GM21360 (cell line): ENCODE results near the gene TJP3.
"Not testable (repeated sequence)": the region's sequence is repeated elsewhere in the genome, so short reads cannot be mapped to it uniquely, and the experiment has no call there.

Source experiments
- ATAC-seq: cut with Tn5 transposase; IDR thresholded peaks from one replicate; pipeline ENCODE4 v1.9.1; 2021; ENCODE audit warnings: mild to moderate bottlenecking, moderate library complexity; ENCODE audit not compliant: unreplicated experiment

Gene TJP3, protein sequence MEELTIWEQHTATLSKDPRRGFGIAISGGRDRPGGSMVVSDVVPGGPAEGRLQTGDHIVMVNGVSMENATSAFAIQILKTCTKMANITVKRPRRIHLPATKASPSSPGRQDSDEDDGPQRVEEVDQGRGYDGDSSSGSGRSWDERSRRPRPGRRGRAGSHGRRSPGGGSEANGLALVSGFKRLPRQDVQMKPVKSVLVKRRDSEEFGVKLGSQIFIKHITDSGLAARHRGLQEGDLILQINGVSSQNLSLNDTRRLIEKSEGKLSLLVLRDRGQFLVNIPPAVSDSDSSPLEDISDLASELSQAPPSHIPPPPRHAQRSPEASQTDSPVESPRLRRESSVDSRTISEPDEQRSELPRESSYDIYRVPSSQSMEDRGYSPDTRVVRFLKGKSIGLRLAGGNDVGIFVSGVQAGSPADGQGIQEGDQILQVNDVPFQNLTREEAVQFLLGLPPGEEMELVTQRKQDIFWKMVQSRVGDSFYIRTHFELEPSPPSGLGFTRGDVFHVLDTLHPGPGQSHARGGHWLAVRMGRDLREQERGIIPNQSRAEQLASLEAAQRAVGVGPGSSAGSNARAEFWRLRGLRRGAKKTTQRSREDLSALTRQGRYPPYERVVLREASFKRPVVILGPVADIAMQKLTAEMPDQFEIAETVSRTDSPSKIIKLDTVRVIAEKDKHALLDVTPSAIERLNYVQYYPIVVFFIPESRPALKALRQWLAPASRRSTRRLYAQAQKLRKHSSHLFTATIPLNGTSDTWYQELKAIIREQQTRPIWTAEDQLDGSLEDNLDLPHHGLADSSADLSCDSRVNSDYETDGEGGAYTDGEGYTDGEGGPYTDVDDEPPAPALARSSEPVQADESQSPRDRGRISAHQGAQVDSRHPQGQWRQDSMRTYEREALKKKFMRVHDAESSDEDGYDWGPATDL

GRCh38 chr19:3708207-3708931 lies at the start of gene TJP3:
TJP3 (plus strand) TSS chr19:3708384; CDS start chr19:3728433, 20,049 bp downstream.
- no peak for ATAC-seq

DNA sequence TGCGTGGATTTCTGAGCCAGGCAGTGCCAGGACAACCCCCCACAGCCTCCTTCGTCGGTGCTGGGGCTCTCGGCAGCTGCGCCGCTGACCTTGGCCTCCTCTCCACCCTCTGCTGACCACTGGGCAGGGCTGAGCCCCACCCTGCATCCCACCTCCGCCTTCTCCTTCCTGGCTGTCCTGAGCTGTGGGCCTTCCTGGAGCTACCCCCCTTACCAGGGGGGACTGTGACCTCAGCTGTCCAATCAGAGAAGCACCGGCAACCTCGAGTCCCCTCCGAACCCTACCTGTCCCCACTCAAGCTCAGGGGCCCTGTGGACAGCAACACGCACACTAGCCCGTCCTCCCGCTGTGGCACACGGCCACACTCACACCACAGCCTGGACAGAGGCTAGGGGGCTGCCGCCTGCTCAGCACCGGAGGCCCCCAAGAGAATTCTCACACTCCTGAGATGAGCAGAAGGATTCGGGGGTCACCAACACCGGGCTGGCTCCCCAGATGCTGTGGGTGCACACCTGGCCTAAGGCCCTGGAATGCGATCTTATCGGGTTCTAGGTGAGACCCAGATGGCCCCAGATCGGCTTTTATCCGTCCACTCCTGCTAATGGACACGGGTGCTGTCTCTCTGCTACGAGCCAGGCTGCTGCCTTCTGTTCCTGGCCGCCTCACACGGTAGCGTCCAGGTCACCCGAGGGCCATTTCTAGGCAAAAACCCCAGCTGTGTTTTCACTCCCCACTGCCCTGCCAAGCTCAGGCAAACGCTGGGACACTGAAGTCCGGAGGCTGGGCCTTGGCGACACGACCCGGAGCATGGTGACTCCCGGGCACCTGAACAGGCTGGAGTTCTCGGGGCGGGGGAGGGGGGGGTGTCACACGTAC lies 49.1 kb upstream of the TJP3 start:
- ATAC-seq: no peak

GRCh38 chr19:3659746-3660112 lies 48.5 kb upstream of the TJP3 start:
- ATAC-seq: no peak

- no peak for ATAC-seq
Measured at GRCh38 chr19:3660493-3661219, 47.5 kb upstream of the TJP3 start.

DNA sequence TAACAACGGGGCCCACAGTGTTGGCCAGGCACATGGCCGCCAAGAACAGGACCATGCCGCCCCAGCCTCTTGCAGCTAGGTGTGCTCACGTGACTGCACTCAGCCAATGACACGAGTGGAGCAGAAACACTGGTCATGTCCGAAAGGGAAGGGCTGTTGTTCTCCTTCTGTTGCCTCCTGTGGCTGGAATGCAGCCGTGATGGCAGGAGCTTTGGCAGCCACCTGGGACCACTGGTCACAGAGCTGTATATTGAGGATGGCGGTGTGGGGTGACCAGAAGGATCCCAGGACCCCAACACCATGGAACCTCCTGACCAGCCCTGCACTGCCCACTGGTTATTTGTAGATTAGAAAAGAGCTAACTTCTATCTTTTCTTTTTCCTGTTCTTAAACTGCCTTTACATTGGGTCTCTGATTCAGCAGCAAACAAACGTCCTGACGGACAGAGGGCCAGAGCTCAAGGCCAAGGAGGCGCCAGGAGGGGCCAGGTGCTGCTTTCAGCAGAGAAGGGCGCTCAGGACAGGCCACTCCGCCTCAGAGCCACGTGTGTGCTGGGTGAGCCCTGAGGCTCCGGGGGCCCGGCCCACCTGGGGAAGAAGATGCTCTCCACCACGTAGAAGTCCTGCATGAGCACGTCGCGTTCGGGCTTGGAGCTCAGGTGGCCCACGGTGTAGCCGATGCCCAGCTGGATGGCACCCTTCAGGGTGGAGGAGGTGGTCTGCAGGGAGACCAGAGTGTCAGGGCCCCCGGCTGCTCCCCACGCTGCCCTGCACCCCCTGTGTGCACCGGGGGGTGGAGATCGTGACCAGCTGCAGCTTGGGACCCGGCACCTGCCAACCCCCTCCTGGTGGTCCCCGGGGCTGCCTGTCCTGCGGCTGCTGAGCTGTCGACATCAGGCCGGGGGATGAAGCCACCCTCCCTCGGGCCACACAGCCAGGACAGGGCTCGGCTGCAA lies 46.6 kb upstream of the TJP3 start:
- ATAC-seq: no peak

GRCh38 chr19:3663838-3664237 lies 44.3 kb upstream of the TJP3 start:
- ATAC-seq: no peak

GRCh38 chr19:3664879-3665642 lies 43.1 kb upstream of the TJP3 start:
- ATAC-seq: no peak

GRCh38 chr19:3665681-3666544 lies 42.3 kb upstream of the TJP3 start:
- ATAC-seq: no peak

GRCh38 chr19:3666545-3666856 lies 41.7 kb upstream of the TJP3 start:
- ATAC-seq: not testable (repeated sequence)

GRCh38 chr19:3667037-3667638 lies 41.0 kb upstream of the TJP3 start:
- ATAC-seq: no peak

- no peak for ATAC-seq
Measured at GRCh38 chr19:3667766-3668165, 40.4 kb upstream of the TJP3 start.

GRCh38 chr19:3668331-3669081 lies 39.7 kb upstream of the TJP3 start:
- no peak for ATAC-seq

DNA sequence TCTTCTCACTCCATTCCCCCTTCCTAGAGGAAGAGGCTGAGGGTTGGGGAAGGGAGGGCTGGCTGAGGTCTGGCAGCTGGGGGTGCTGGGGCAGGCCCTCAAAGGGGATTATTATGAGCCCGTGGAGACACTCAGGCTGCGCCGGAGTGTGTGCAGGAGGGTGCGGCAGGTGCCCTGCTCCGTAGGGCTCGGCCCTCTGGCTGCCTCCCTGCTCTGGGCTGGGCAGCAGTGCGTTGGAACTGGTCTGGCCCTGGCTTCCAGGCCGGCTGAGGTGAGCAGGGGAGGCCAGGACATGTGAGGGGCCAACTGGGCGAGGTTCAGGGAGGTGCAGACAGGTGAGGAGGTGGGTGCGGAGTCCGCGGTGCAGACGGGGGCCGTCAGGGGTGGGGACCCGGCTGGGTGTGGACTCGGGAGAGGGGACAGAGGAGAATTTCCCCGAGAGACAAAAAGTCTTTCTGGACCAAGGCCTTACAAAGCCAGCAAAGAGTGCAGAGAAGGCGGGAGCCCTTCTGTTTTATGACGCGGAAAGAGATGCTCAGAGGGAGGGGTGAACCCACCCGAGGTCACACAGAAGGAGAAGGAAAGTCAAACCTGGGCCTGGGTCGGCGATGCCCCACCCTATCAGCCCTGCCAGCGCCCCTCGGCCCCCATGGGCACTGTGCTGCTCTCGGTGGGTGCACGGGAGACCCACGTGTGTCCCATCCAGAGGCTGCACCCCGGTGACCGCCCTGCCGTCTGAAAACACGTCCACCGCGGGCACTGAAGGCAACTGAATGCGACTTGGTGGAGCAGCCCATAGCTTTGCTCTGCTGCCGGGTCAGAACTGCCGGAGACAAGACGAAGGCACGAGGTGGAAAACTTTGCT lies 38.9 kb upstream of the TJP3 start:
- ATAC-seq: no peak

DNA sequence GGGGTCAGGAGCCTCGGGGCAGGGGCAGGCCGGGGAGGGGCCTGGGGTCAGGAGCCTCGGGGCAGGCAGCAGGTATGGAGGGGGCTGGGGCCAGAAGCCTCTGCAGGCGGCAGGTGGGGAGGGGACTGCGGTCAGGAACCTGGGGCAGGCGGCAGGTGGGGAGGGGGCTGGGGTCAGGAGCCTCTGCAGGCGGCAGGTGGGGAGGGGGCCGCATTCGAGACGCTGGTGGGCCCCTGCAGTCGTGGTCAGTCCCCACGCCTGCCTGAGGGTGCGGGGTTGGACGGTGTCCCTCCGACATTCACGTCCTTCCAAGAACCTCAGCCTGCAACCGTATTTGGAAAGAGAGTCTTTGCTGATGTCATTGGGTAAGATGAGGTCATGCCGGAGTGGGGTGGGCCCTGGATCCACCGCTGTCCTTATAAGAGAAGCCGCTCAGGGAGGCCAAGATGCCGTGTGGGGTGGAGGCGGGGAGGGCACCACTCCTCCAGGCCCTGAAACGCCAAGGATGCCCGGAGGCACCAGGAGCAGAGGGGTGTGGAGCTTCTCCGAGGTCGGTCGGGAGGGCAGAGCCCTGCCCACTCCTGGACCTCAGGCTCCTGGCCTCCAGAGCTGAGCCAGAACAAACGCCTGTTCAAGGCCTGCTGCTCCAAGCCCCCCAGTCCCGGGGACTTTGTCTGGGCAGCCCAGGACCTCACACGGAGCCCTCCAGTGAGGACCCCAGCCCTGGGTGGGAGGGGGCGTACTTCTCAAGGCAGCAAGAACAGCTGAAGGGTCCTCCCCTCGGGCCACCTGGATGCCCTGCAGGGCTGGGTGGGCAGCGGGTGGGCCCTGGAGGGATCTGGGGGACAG lies 38.0 kb upstream of the TJP3 start:
- ATAC-seq: no peak
